RWPE2 (cell line): ENCODE data around the gene FOXL1.

Source experiments
- ATAC-seq: fragments of 200-7000 bp; cut with Tn5 transposase; 3 replicates; pipeline ENCODE4 v1.9.1; 2021; ENCODE audit warnings: low read depth
- DNase-seq: peaks from one replicate; pipeline ENCODE4 v3.0.0-alpha.2; 2020; ENCODE audit warnings: low spot score
- H3K27ac ChIP-seq: fragments of 450-650 bp; 2 replicates; pipeline ENCODE4 v1.5.1; 2017; ENCODE audit warnings: mild to moderate bottlenecking; ENCODE audit not compliant: poor library complexity, severe bottlenecking
- H3K27me3 ChIP-seq: fragments of 250-450 bp; sonication (Bioruptor Pico); 2 replicates; pipeline ENCODE4 v1.5.1; 2021; ENCODE audit warnings: mild to moderate bottlenecking, moderate library complexity; ENCODE audit not compliant: insufficient read depth, poor library complexity, severe bottlenecking
- H3K36me3 ChIP-seq: fragments of 250-450 bp; sonication (Bioruptor Pico); 2 replicates; pipeline ENCODE4 v1.5.1; 2020; ENCODE audit warnings: low read depth, mild to moderate bottlenecking, moderate library complexity
- H3K4me1 ChIP-seq: fragments of 250-450 bp; sonication (Bioruptor Pico); 2 replicates; pipeline ENCODE4 v1.5.1; 2021; ENCODE audit warnings: mild to moderate bottlenecking, moderate library complexity; ENCODE audit not compliant: insufficient read depth, poor library complexity, severe bottlenecking
- H3K4me3 ChIP-seq: fragments of 250-450 bp; sonication (Bioruptor Pico); 2 replicates; pipeline ENCODE4 v1.5.1; 2021; ENCODE audit warnings: mild to moderate bottlenecking, moderate library complexity; ENCODE audit not compliant: severe bottlenecking
- H3K9me3 ChIP-seq: fragments of 250-450 bp; sonication (Bioruptor Pico); 2 replicates; pipeline ENCODE4 v1.5.1; 2021; ENCODE audit warnings: mild to moderate bottlenecking, moderate library complexity; ENCODE audit not compliant: severe bottlenecking
- TF ChIP-seq, protein P1 (sequence below): fragments of 450-650 bp; IDR thresholded peaks from one replicate; pipeline ENCODE4 v1.5.1; 2017; ENCODE audit warnings: mild to moderate bottlenecking, moderate library complexity; ENCODE audit not compliant: poor library complexity, severe bottlenecking

The FOXL1 gene

DNA sequence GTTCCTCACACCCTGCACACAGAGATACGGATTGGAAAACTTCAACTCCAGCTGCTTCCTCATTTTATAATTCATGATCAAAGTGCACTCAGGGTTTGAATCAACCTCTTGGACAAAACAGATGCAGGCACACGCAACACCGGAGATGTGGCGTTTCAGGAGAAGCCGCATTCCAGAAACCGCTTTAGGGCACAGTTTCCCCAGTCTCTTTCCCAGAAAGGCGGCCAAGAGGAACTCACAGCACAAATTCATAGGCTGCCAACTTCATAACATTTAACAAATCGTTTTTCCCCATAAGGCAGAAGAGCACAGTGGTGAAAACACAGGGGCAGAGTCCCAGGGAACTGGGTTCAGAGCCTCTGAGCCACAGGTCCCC lies 31.7 kb upstream of the FOXL1 start:
- DNase-seq (no peak), ATAC-seq (no peak)
- TF ChIP-seq, protein P1, sequence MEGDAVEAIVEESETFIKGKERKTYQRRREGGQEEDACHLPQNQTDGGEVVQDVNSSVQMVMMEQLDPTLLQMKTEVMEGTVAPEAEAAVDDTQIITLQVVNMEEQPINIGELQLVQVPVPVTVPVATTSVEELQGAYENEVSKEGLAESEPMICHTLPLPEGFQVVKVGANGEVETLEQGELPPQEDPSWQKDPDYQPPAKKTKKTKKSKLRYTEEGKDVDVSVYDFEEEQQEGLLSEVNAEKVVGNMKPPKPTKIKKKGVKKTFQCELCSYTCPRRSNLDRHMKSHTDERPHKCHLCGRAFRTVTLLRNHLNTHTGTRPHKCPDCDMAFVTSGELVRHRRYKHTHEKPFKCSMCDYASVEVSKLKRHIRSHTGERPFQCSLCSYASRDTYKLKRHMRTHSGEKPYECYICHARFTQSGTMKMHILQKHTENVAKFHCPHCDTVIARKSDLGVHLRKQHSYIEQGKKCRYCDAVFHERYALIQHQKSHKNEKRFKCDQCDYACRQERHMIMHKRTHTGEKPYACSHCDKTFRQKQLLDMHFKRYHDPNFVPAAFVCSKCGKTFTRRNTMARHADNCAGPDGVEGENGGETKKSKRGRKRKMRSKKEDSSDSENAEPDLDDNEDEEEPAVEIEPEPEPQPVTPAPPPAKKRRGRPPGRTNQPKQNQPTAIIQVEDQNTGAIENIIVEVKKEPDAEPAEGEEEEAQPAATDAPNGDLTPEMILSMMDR, result no peak
- Histone ChIP-seq H3K4me3 (no peak overlapping the region), H3K4me1 (no peaks in the 10 kb centered on the region), H3K27ac (no peak overlapping the region), H3K36me3 (peaks cover 69% of the 10 kb centered on the region), H3K27me3 (no peaks in the 10 kb centered on the region), H3K9me3 (no peaks in the 10 kb centered on the region)

GRCh38 chr16:86547286-86547685 lies 31.1 kb upstream of the FOXL1 start:
- H3K4me3 ChIP-seq, result no peak overlapping the region
- H3K27ac ChIP-seq, result no peak overlapping the region
- no peaks in the 10 kb centered on the region for H3K27me3 ChIP-seq
- ATAC-seq (no peak), DNase-seq (no peak)
- peaks cover 72% of the 10 kb centered on the region for H3K36me3 ChIP-seq
- no peaks in the 10 kb centered on the region for H3K4me1 ChIP-seq
- TF ChIP-seq, protein P1, result no peak
- H3K9me3 ChIP-seq, result no peaks in the 10 kb centered on the region

- DNase-seq (no peak), ATAC-seq (no peak)
- H3K27me3 ChIP-seq, result no peaks in the 10 kb centered on the region
- H3K4me1 ChIP-seq, result peaks cover 4% of the 10 kb centered on the region
- peaks cover 66% of the 10 kb centered on the region for H3K36me3 ChIP-seq
- TF ChIP-seq, protein P1, result no peak
- no peak overlapping the region for H3K27ac ChIP-seq
- H3K9me3 ChIP-seq, result no peaks in the 10 kb centered on the region
- H3K4me3 ChIP-seq, result no peak overlapping the region
Measured at GRCh38 chr16:86549076-86549892, 29.1 kb upstream of the FOXL1 start.

DNA sequence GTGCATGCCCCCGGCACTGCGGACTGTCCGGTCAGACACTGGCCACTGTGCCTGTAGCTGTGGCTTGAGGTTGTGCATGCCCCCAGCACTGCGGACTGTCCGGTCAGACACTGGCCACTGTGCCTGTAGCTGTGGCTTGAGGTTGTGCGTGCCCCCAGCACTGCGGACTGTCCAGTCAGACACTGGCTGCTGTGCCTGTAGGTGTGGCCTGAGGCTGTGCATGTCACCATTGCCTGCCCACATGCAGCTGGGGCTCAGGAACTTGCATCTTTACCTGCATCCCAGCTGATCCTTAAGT lies 28.5 kb upstream of the FOXL1 start:
- Histone ChIP-seq H3K4me1 (peaks cover 4% of the 10 kb centered on the region), H3K9me3 (no peaks in the 10 kb centered on the region), H3K27ac (no peak overlapping the region), H3K4me3 (no peak overlapping the region), H3K36me3 (peaks cover 63% of the 10 kb centered on the region), H3K27me3 (no peaks in the 10 kb centered on the region)
- ATAC-seq (no peak), DNase-seq (no peak)
- TF ChIP-seq, protein P1, result no peak

DNA sequence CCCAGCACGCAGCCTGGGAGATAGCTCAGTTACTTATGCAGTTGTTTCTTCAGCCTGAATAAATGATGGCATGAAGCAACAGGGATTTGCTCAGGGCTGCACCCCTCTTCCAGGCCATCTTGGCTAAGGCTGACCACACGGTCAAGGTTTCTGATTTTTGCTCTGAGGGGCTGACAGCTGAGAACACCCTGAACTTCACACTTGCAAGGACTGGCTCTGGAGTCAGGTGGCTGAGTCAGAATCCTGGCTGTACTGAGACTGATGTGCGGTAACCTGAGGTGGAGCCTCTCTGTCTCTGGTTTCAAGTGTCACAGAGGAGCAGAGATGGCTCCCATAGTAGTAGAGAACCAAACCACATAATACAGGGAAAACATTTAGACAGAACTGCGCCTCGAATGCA lies 28.1 kb upstream of the FOXL1 start:
- TF ChIP-seq, protein P1, result no peak
- Histone ChIP-seq H3K27ac (no peak overlapping the region), H3K36me3 (peaks cover 60% of the 10 kb centered on the region), H3K4me1 (peaks cover 4% of the 10 kb centered on the region), H3K4me3 (no peak overlapping the region), H3K9me3 (no peaks in the 10 kb centered on the region), H3K27me3 (no peaks in the 10 kb centered on the region)
- DNase-seq (no peak), ATAC-seq (no peak)
